CD14-positive monocyte (primary cell): ENCODE measurements around the gene DNAI1. TPM values are rescaled to one million over a fixed set of nuclear protein-coding genes. Genes with fewer than 3 reads are reported as not detected.
A peak's percentile ranks its signal among the peaks of the same experiment; 100 is the strongest.

Experiments used
- DNase-seq, 3 donors: peaks; one replicate each; pipeline ENCODE4 v3.0.0-alpha.2; 2011 to 2022
- H2AFZ ChIP-seq: 2 replicates; pipeline ENCODE4 v1.6.0; 2012; ENCODE audit warnings: mild to moderate bottlenecking, low read depth, low read length, inconsistent platforms; ENCODE audit not compliant: insufficient read depth, poor library complexity, severe bottlenecking
- H3K27ac ChIP-seq, 2 donors: 1 replicate in 1 of 2; 2 replicates in 1 of 2; pipeline ENCODE4 v1.5.1; 2012 to 2013; ENCODE audit warnings: low read length in 2 of 2, control low read depth in 1 of 2, inconsistent platforms in 1 of 2, low read depth in 1 of 2, mild to moderate bottlenecking in 1 of 2
- H3K27me3 ChIP-seq, 2 donors: one replicate each; pipeline versions ENCODE4 v1.6.0 to v1.6.1; 2011 to 2013; ENCODE audit warnings: low read length in 2 of 2; ENCODE audit not compliant: control insufficient read depth in 2 of 2, insufficient read depth in 2 of 2
- H3K36me3 ChIP-seq, 2 donors: replicated peaks in 1 of 2; 1 replicate in 1 of 2; 2 replicates in 1 of 2; pipeline versions ENCODE4 v1.5.1 to v1.6.1; 2012 to 2013; ENCODE audit warnings: low read length in 2 of 2, control low read depth in 1 of 2, inconsistent platforms in 1 of 2, mild to moderate bottlenecking in 1 of 2; ENCODE audit not compliant: insufficient read depth in 2 of 2, control insufficient read depth in 1 of 2
- H3K4me1 ChIP-seq, 2 donors: 1 replicate in 1 of 2; 2 replicates in 1 of 2; pipeline versions ENCODE4 v1.5.1 to v1.6.1; 2012 to 2013; ENCODE audit warnings: low read length in 2 of 2, control low read depth in 1 of 2, inconsistent platforms in 1 of 2, mild to moderate bottlenecking in 1 of 2, moderate library complexity in 1 of 2; ENCODE audit not compliant: insufficient read depth in 2 of 2, control insufficient read depth in 1 of 2
- H3K4me2 ChIP-seq: replicated peaks from 2 replicates; pipeline ENCODE3; 2012; ENCODE audit warnings: low read length, moderate library complexity, mild to moderate bottlenecking; ENCODE audit not compliant: poor library complexity, severe bottlenecking; ENCODE audit errors: extremely low read depth
- H3K4me3 ChIP-seq, 3 experiments: fragments of 200-600 bp in 1 of 3; sonication (generic) in 1 of 3; replicated peaks in 1 of 3; 1 replicate in 2 of 3; 2 replicates in 1 of 3; pipeline ENCODE4 v1.5.1; 2011 to 2013; ENCODE audit warnings: low read length in 3 of 3, mild to moderate bottlenecking in 3 of 3, control low read depth in 2 of 3, low read depth in 2 of 3, inconsistent platforms in 1 of 3, moderate library complexity in 1 of 3
- H3K79me2 ChIP-seq: 2 replicates; pipeline ENCODE4 v1.6.0; 2012; ENCODE audit warnings: mild to moderate bottlenecking, control low read depth, inconsistent platforms, low read length, moderate library complexity; ENCODE audit not compliant: insufficient read depth
- H3K9ac ChIP-seq: 2 replicates; pipeline ENCODE4 v1.6.0; 2017; ENCODE audit warnings: low read length, mild to moderate bottlenecking; ENCODE audit not compliant: insufficient read depth, poor library complexity, severe bottlenecking
- H3K9me3 ChIP-seq, 2 donors: replicated peaks in 1 of 2; 1 replicate in 1 of 2; 2 replicates in 1 of 2; pipeline versions ENCODE4 v1.5.1 to v1.6.1; 2012 to 2013; ENCODE audit warnings: low read length in 2 of 2, control low read depth in 1 of 2; ENCODE audit not compliant: control insufficient read depth in 1 of 2, insufficient read depth in 1 of 2
- H4K20me1 ChIP-seq: 2 replicates; pipeline ENCODE4 v1.6.0; 2012; ENCODE audit warnings: mild to moderate bottlenecking, low read length, control low read depth, moderate library complexity; ENCODE audit not compliant: insufficient read depth
- H3K27ac Mint-ChIP-seq, 7 donors: one replicate each; pipeline ENCODE4 v1.8.0; 2020; ENCODE audit warnings: mild to moderate bottlenecking in 7 of 7, mixed read lengths in 7 of 7, moderate library complexity in 6 of 7, inconsistent platforms in 2 of 7
- H3K27me3 Mint-ChIP-seq, 3 donors: one replicate each; pipeline ENCODE4 v1.8.0; 2021 to 2022; ENCODE audit warnings: low read depth in 3 of 3, mild to moderate bottlenecking in 3 of 3, mixed read lengths in 3 of 3, moderate library complexity in 3 of 3, inconsistent platforms in 1 of 3
- H3K36me3 Mint-ChIP-seq, 2 donors: one replicate each; pipeline ENCODE4 v1.8.0; 2020; ENCODE audit warnings: mixed read lengths in 2 of 2, inconsistent platforms in 1 of 2, mild to moderate bottlenecking in 1 of 2
- H3K4me1 Mint-ChIP-seq: one replicate; pipeline ENCODE4 v1.8.0; 2020; ENCODE audit warnings: mild to moderate bottlenecking, mixed read lengths
- H3K4me3 Mint-ChIP-seq, 2 donors: one replicate each; pipeline ENCODE4 v1.8.0; 2020; ENCODE audit warnings: mild to moderate bottlenecking in 2 of 2, mixed read lengths in 2 of 2, moderate library complexity in 1 of 2
- H3K9me3 Mint-ChIP-seq, 7 donors: one replicate each; pipeline ENCODE4 v1.8.0; 2020 to 2022; ENCODE audit warnings: mixed read lengths in 7 of 7, mild to moderate bottlenecking in 6 of 7, moderate library complexity in 6 of 7, inconsistent platforms in 2 of 7
- WGBS: methylation state at CpG from one replicate; pipeline ENCODE4 v1.1.5; 2013; ENCODE audit warnings: missing lambda C conversion rate; ENCODE audit not compliant: insufficient coverage; 5-methylcytosine and 5-hydroxymethylcytosine counted together
- intact Hi-C, 2 donors: fragments of 100-400 bp; cut with micrococcal nuclease; formaldehyde crosslinking; loops; one replicate each; pipeline versions ENCODE4 v1.15.0 to v1.15.1; 2023
- polyA plus RNA-seq, 3 donors: library from polyadenylated mRNA; depleted of rRNA in 1 of 3; unstranded in 2 of 3; stranded (reverse) in 1 of 3; fragments of 300-500 nt in 2 of 3; fragments of >200 nt in 1 of 3; fragmentation: Illumina TruSeq in 2 of 3; gene quantifications; 1 replicate in 2 of 3; 2 replicates in 1 of 3; pipeline ENCODE4 v1.2.3, GENCODE V29; 2012 to 2021
- TF ChIP-seq, protein P1 (sequence below): fragments of 200-600 bp; IDR thresholded peaks from one replicate; pipeline ENCODE4 v1.8.0; 2022; ENCODE audit warnings: antibody characterized with exemption, mild to moderate bottlenecking

Gene DNAI1
- polyA plus RNA-seq, 3 donors: not detected

DNA sequence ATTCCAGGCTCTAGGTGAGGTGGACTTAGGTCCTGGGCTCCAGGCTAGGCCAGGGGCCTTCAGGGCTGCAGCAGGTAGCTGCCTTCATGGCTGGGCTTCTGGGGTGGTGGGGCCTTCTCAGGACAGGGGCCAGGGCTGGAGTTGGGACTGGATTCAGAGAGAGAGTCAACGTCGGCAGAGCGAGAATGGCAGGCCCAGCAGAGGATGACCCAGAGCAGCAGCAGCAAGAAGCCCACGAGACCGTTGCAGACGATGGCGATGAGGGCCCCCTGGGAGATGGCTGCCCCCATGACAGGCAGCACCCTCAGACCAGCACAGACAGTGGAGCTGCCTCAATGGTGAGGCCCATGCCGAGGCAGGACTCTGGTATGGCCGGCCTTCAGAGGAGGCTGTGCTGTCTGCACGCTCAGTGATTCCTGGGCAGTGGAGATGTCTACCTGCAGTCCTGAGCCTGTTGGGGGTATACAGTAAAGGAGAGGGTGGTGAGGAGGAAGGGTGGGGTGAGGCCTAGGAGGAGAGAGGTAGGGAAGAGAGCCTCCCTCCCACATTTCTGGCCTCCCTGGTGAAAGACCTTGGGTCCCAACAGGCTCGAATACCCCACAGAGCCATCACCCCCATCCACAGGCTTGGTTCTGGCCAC lies 62.9 kb downstream of the DNAI1 start:
- no peak overlapping the region for H3K27ac Mint-ChIP-seq
- Histone ChIP-seq H3K9ac (no peak overlapping the region), H3K9me3 (no peaks in the 10 kb centered on the region), H3K27me3 (peaks cover 5 to 34% of the 10 kb centered on the region in 2 donors), H3K4me2 (no peak overlapping the region), H3K79me2 (no peaks in the 10 kb centered on the region), H3K27ac (no peak overlapping the region), H3K4me1 (peaks cover 45 to 53% of the 10 kb centered on the region in 2 donors), H3K4me3 (no peak overlapping the region), H2AFZ (no peak overlapping the region), H4K20me1 (no peaks in the 10 kb centered on the region), H3K36me3 (no peaks in the 10 kb centered on the region)
- DNase-seq: no peak
- intact Hi-C loops: loop anchor here (5.0 kb wide), 2 partner anchors 64 to 144 kb away; partner anchors contain the start of genes DNAI1 (in 1 of the 2), FAM219A (in 1 of the 2) and MYORG (in 1 of the 2)
- H3K9me3 Mint-ChIP-seq: peaks cover 0 to 2% (median 0%) of the 10 kb centered on the region in 7 donors
- 97% methylated on average over 7 of the region's 11 CpGs for WGBS
- TF ChIP-seq, protein P1, sequence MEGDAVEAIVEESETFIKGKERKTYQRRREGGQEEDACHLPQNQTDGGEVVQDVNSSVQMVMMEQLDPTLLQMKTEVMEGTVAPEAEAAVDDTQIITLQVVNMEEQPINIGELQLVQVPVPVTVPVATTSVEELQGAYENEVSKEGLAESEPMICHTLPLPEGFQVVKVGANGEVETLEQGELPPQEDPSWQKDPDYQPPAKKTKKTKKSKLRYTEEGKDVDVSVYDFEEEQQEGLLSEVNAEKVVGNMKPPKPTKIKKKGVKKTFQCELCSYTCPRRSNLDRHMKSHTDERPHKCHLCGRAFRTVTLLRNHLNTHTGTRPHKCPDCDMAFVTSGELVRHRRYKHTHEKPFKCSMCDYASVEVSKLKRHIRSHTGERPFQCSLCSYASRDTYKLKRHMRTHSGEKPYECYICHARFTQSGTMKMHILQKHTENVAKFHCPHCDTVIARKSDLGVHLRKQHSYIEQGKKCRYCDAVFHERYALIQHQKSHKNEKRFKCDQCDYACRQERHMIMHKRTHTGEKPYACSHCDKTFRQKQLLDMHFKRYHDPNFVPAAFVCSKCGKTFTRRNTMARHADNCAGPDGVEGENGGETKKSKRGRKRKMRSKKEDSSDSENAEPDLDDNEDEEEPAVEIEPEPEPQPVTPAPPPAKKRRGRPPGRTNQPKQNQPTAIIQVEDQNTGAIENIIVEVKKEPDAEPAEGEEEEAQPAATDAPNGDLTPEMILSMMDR: no peak
- no peak overlapping the region for H3K4me3 Mint-ChIP-seq
- peaks cover 39% of the 10 kb centered on the region for H3K4me1 Mint-ChIP-seq
- peaks cover 24 to 39% (median 29%) of the 10 kb centered on the region in 3 donors for H3K27me3 Mint-ChIP-seq
- H3K36me3 Mint-ChIP-seq: peaks cover 0 to 2% of the 10 kb centered on the region in 2 donors

DNA sequence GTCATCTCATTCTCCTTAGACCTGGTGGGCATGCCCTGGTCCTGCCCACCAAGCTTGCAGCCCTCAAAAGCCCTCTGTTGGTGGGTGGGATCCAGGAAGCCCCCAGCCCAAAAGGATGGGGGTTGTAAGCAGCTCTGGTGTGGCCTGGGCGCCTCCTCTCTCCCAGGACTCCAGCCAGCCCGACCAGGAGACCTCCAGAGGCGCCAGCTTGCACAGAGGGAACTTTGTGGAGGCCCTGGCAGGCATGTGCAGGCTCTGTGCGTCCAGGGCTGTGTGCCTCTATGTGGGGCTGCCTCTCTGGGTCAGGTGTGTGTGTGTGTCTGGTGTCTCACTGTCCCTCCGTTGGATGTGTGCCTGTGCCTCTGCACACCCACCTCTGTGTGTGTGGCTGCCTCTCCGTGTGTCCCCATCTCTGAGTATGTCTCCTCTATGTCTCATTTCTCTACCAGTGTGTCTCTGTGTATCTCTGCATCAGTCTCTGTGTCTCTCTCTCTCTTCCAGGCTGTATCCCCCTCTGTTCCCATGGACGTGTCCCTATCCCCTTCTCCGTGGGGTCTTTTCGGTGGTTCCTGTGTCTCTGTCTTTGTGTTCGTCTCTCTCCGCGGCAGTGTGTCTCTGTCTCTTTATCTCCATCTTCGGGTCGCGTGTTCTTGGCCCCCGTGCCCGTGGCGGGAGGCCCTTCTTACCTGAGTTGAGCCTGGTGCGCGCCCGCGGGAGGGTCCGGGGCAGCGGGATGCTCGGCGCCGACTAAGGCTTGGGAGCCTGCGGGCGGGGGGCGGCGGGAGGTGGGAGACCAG lies 63.7 kb downstream of the DNAI1 start:
- Histone ChIP-seq H3K9ac (peak overlapping the region; percentile 69), H3K4me2 (peak overlapping the region; percentile 85), H3K36me3 (no peaks in the 10 kb centered on the region), H4K20me1 (no peaks in the 10 kb centered on the region), H3K27ac (no peak overlapping the region), H3K9me3 (no peaks in the 10 kb centered on the region), H2AFZ (peak overlapping the region; percentile 59), H3K79me2 (no peaks in the 10 kb centered on the region), H3K27me3 (peaks cover 5 to 34% of the 10 kb centered on the region in 2 donors), H3K4me1 (peaks cover 45 to 51% of the 10 kb centered on the region in 2 donors), H3K4me3 (peak overlapping the region; percentile 30 to 74 (median 36))
- Mint-ChIP-seq H3K4me3 (peak overlapping the region; percentile 72 to 89), H3K27ac (no peak overlapping the region), H3K4me1 (peaks cover 37% of the 10 kb centered on the region), H3K27me3 (peaks cover 26 to 35% (median 29%) of the 10 kb centered on the region in 3 donors), H3K36me3 (peaks cover 0 to 2% of the 10 kb centered on the region in 2 donors), H3K9me3 (peaks cover 0 to 2% (median 0%) of the 10 kb centered on the region in 7 donors)
- WGBS: 21% methylated on average over 29 of the region's 31 CpGs
- TF ChIP-seq, protein P1: no peak
- no peak for DNase-seq
- intact Hi-C loops: loop anchor here (5.0 kb wide), 2 partner anchors 65 to 145 kb away; partner anchors contain the start of genes DNAI1 (in 1 of the 2), FAM219A (in 1 of the 2) and MYORG (in 1 of the 2)
